Colonic mucosa (tissue), 4 donors: ENCODE results near the gene GBA2. TPM values are rescaled to one million over a fixed set of nuclear protein-coding genes. Genes with fewer than 3 reads are reported as not detected.

Source experiments
- DNase-seq: peaks from one replicate; pipeline ENCODE4 v3.0.0-alpha.2; 2020
- H3K27ac ChIP-seq: fragments of 200-600 bp; one replicate; pipeline ENCODE4 v1.8.0; 2021
- H3K27me3 ChIP-seq: fragments of 200-600 bp; one replicate; pipeline ENCODE4 v1.8.0; 2021
- H3K36me3 ChIP-seq: fragments of 200-600 bp; one replicate; pipeline ENCODE4 v1.8.0; 2021
- H3K4me1 ChIP-seq: fragments of 200-600 bp; one replicate; pipeline ENCODE4 v1.8.0; 2021; ENCODE audit warnings: mild to moderate bottlenecking
- H3K4me3 ChIP-seq: fragments of 200-600 bp; one replicate; pipeline ENCODE4 v1.8.0; 2021
- H3K9ac ChIP-seq, 2 donors: one replicate each; pipeline ENCODE4 v1.7.0; 2013; ENCODE audit warnings: control low read depth in 2 of 2, low read depth in 2 of 2, low read length in 2 of 2
- H3K9me3 ChIP-seq: fragments of 200-600 bp; one replicate; pipeline ENCODE4 v1.8.0; 2021
- CTCF ChIP-seq: fragments of 200-600 bp; IDR thresholded peaks from one replicate; pipeline ENCODE4 v1.8.0; 2022; ENCODE audit warnings: antibody characterized with exemption, mild to moderate bottlenecking
- intact Hi-C: fragments of 100-400 bp; cut with DNase I; formaldehyde crosslinking; loops from one replicate; pipeline ENCODE4 v1.14.1; 2022
- total RNA-seq, 2 donors: library from RNA; stranded (reverse); fragmentation: NEBNext Ultra II Directional in 1 of 2; extraction: Animal tissue kit (Norgen Biotek cat#: 25700) in 1 of 2; gene quantifications; one replicate each; pipeline ENCODE4 v1.2.1, GENCODE V29; 2021
- donor health status: healthy.
- donor health status: DM: no; HTN: no; CAD: no.
- donor health status: DM: no; HTN: no; CAD: no.

GBA2 gene
- total RNA-seq, 2 donors from 2014 or later = 127 to 157 TPM

- H3K27me3 ChIP-seq = no peaks in the 10 kb centered on the region
- no peak overlapping the region for H3K4me3 ChIP-seq
- H3K27ac ChIP-seq = no peak overlapping the region
- no peak for DNase-seq
- TF ChIP-seq CTCF = no peak
- H3K9me3 ChIP-seq = no peaks in the 10 kb centered on the region
- no peak overlapping the region for H3K9ac ChIP-seq
- H3K4me1 ChIP-seq = no peaks in the 10 kb centered on the region
- intact Hi-C loops = no loop called here
- peaks cover 66% of the 10 kb centered on the region for H3K36me3 ChIP-seq
These were observed 43.1 kb downstream of the GBA2 start for GRCh38 chr9:35705836-35706430.

- H3K36me3 ChIP-seq = peaks cover 65% of the 10 kb centered on the region
- H3K4me1 ChIP-seq = no peaks in the 10 kb centered on the region
- H3K27ac ChIP-seq = no peak overlapping the region
- no peak overlapping the region for H3K9ac ChIP-seq
- H3K27me3 ChIP-seq = no peaks in the 10 kb centered on the region
- no peak overlapping the region for H3K4me3 ChIP-seq
- no peaks in the 10 kb centered on the region for H3K9me3 ChIP-seq
- intact Hi-C loops = no loop called here
- TF ChIP-seq CTCF = no peak
- DNase-seq = no peak
These were observed 43.7 kb downstream of the GBA2 start for GRCh38 chr9:35705372-35705771.

- no peak overlapping the region for H3K4me3 ChIP-seq
- no peaks in the 10 kb centered on the region for H3K27me3 ChIP-seq
- H3K9ac ChIP-seq = no peak overlapping the region
- intact Hi-C loops = no loop called here
- H3K9me3 ChIP-seq = no peaks in the 10 kb centered on the region
- H3K4me1 ChIP-seq = no peaks in the 10 kb centered on the region
- TF ChIP-seq CTCF = no peak
- H3K36me3 ChIP-seq = peaks cover 73% of the 10 kb centered on the region
- no peak overlapping the region for H3K27ac ChIP-seq
- DNase-seq = no peak
These were observed 44.9 kb downstream of the GBA2 start for GRCh38 chr9:35703906-35704672.

- Histone ChIP-seq H3K27me3 (no peaks in the 10 kb centered on the region), H3K4me3 (no peak overlapping the region), H3K4me1 (no peaks in the 10 kb centered on the region), H3K9me3 (no peaks in the 10 kb centered on the region), H3K27ac (no peak overlapping the region), H3K9ac (no peak overlapping the region), H3K36me3 (peaks cover 78% of the 10 kb centered on the region)
- intact Hi-C loops = no loop called here
- DNase-seq = no peak
- TF ChIP-seq CTCF = no peak
These were observed 46.3 kb downstream of the GBA2 start for GRCh38 chr9:35702696-35703095.

GRCh38 chr9:35700942-35701341, 48.1 kb downstream of the GBA2 start:
- Histone ChIP-seq H3K4me1 (no peaks in the 10 kb centered on the region), H3K36me3 (peaks cover 61% of the 10 kb centered on the region), H3K4me3 (no peak overlapping the region), H3K9me3 (no peaks in the 10 kb centered on the region), H3K27ac (no peak overlapping the region), H3K27me3 (no peaks in the 10 kb centered on the region), H3K9ac (no peak overlapping the region)
- TF ChIP-seq CTCF = no peak
- intact Hi-C loops = no loop called here
- DNase-seq = no peak
